ES-I3 (cell line): Measurements from ENCODE around the gene EMC1.
"Not testable (repeated sequence)": the region's sequence is repeated elsewhere in the genome, so short reads cannot be mapped to it uniquely, and the experiment has no call there.

Experiments
- H3K36me3 ChIP-seq: 2 replicates; pipeline ENCODE4 v1.6.1; 2013; ENCODE audit warnings: mild to moderate bottlenecking, low read length, control low read depth, moderate library complexity; ENCODE audit not compliant: insufficient read depth
- H3K4me1 ChIP-seq: 2 replicates; pipeline ENCODE4 v1.6.1; 2013; ENCODE audit warnings: mild to moderate bottlenecking, control low read depth, low read length; ENCODE audit not compliant: insufficient read depth
- H3K9ac ChIP-seq: 2 replicates; pipeline ENCODE4 v1.6.1; 2013; ENCODE audit warnings: low read depth, mild to moderate bottlenecking, low read length, moderate library complexity
- H3K9me3 ChIP-seq: 2 replicates; pipeline ENCODE4 v1.6.1; 2013; ENCODE audit warnings: mild to moderate bottlenecking, low read length, moderate library complexity; ENCODE audit not compliant: control insufficient read depth, insufficient read depth

Gene EMC1

GRCh38 chr1:19216585-19216984, 34.7 kb downstream of the EMC1 start:
- H3K9me3 ChIP-seq, H3K9ac ChIP-seq, H3K4me1 ChIP-seq: not testable (repeated sequence)
- H3K36me3 ChIP-seq: peaks cover 36% of the 10 kb centered on the region

- Histone ChIP-seq H3K4me1 (0 out of 2 replicates have a peak, but pooled peaks cover 5% of the 10 kb centered on the region), H3K36me3 (peaks cover 12% of the 10 kb centered on the region), H3K9ac (no peak overlapping the region), H3K9me3 (no peaks in the 10 kb centered on the region)
These were observed 37.7 kb downstream of the EMC1 start for GRCh38 chr1:19213580-19213979.

- no peak overlapping the region for H3K9ac ChIP-seq
- 0 out of 2 replicates have a peak, but pooled peaks cover 5% of the 10 kb centered on the region for H3K4me1 ChIP-seq
- H3K36me3 ChIP-seq: 0 out of 2 replicates have a peak, but pooled peaks cover 2% of the 10 kb centered on the region
- H3K9me3 ChIP-seq: no peaks in the 10 kb centered on the region
These were observed 39.2 kb downstream of the EMC1 start for GRCh38 chr1:19212167-19212566.

- Histone ChIP-seq H3K9ac (peak overlapping the region; percentile 82), H3K4me1 (peaks cover 5% of the 10 kb centered on the region), H3K36me3 (0 out of 2 replicates have a peak, but pooled peaks cover 3% of the 10 kb centered on the region), H3K9me3 (no peaks in the 10 kb centered on the region)
These were observed 40.4 kb downstream of the EMC1 start for GRCh38 chr1:19210772-19211549.

GRCh38 chr1:19209990-19210771, 41.1 kb downstream of the EMC1 start, which contains the start of gene UBR4:
UBR4 (minus strand) TSS chr1:19210266; CDS start chr1:19210248, 18 bp downstream.
- 0 out of 2 replicates have a peak, but pooled peaks cover 3% of the 10 kb centered on the region for H3K36me3 ChIP-seq
- peaks cover 8% of the 10 kb centered on the region for H3K4me1 ChIP-seq
- H3K9ac ChIP-seq: peak within 1 kb of the TSS; percentile 82
- no peaks in the 10 kb centered on the region for H3K9me3 ChIP-seq

- Histone ChIP-seq H3K9ac (peak overlapping the region; percentile 82), H3K9me3 (no peaks in the 10 kb centered on the region), H3K36me3 (0 out of 2 replicates have a peak, but pooled peaks cover 3% of the 10 kb centered on the region), H3K4me1 (peaks cover 8% of the 10 kb centered on the region)
These were observed 41.8 kb downstream of the EMC1 start for GRCh38 chr1:19209439-19209989.

GRCh38 chr1:19208710-19209438, 42.5 kb downstream of the EMC1 start:
- H3K9me3 ChIP-seq: no peaks in the 10 kb centered on the region
- H3K36me3 ChIP-seq: 0 out of 2 replicates have a peak, but pooled peaks cover 3% of the 10 kb centered on the region
- H3K4me1 ChIP-seq: peaks cover 8% of the 10 kb centered on the region
- peak overlapping the region; percentile 82 for H3K9ac ChIP-seq

GRCh38 chr1:19206947-19207346, 44.4 kb downstream of the EMC1 start:
- 0 out of 2 replicates have a peak, but pooled peaks cover 3% of the 10 kb centered on the region for H3K36me3 ChIP-seq
- no peaks in the 10 kb centered on the region for H3K9me3 ChIP-seq
- H3K4me1 ChIP-seq: peaks cover 8% of the 10 kb centered on the region
- no peak overlapping the region for H3K9ac ChIP-seq

- peaks cover 3% of the 10 kb centered on the region for H3K4me1 ChIP-seq
- H3K9me3 ChIP-seq: no peaks in the 10 kb centered on the region
- no peak overlapping the region for H3K9ac ChIP-seq
- peaks cover 10% of the 10 kb centered on the region; the same call in 1 of the 2 replicates for H3K36me3 ChIP-seq
These were observed 45.5 kb downstream of the EMC1 start for GRCh38 chr1:19205845-19206244.

GRCh38 chr1:19205403-19205802, 45.9 kb downstream of the EMC1 start:
- H3K9me3 ChIP-seq: no peaks in the 10 kb centered on the region
- H3K4me1 ChIP-seq: peaks cover 3% of the 10 kb centered on the region
- H3K9ac ChIP-seq: no peak overlapping the region
- peaks cover 10% of the 10 kb centered on the region; the same call in 1 of the 2 replicates for H3K36me3 ChIP-seq

GRCh38 chr1:19204446-19205266, 46.7 kb downstream of the EMC1 start:
- H3K9me3 ChIP-seq: no peaks in the 10 kb centered on the region
- peaks cover 3% of the 10 kb centered on the region for H3K4me1 ChIP-seq
- peaks cover 15% of the 10 kb centered on the region; the same call in 1 of the 2 replicates for H3K36me3 ChIP-seq
- no peak overlapping the region for H3K9ac ChIP-seq

- Histone ChIP-seq H3K36me3 (peaks cover 28% of the 10 kb centered on the region), H3K4me1 (peaks cover 3% of the 10 kb centered on the region), H3K9me3 (no peaks in the 10 kb centered on the region), H3K9ac (no peak overlapping the region)
These were observed 47.9 kb downstream of the EMC1 start for GRCh38 chr1:19203440-19203839.

- peaks cover 37% of the 10 kb centered on the region for H3K36me3 ChIP-seq
- H3K9ac ChIP-seq: no peak overlapping the region
- no peaks in the 10 kb centered on the region for H3K9me3 ChIP-seq
- peaks cover 3% of the 10 kb centered on the region for H3K4me1 ChIP-seq
These were observed 48.9 kb downstream of the EMC1 start for GRCh38 chr1:19202396-19202795.
